Smooth muscle cell (in vitro differentiated cells): Measurements from ENCODE around the gene CRACR2A. TPM values are rescaled to one million over a fixed set of nuclear protein-coding genes. Genes with fewer than 3 reads are reported as not detected.

Experiments
- DNase-seq: peaks from one replicate; lab custom pipeline; 2025; ENCODE audit not compliant: unreplicated experiment; lab: John Stamatoyannopoulos, UW
- H2AFZ ChIP-seq: fragments of 200-600 bp; sonication (generic); 2 replicates; pipeline ENCODE4 v1.6.0; 2016; ENCODE audit warnings: antibody characterized with exemption, low read depth, mild to moderate bottlenecking
- H3F3A ChIP-seq: fragments of 200-600 bp; sonication (generic); 2 replicates; pipeline ENCODE4 v1.6.0; 2017; ENCODE audit warnings: antibody characterized with exemption, low read depth
- H3K27ac ChIP-seq: fragments of 200-600 bp; sonication (generic); 2 replicates; pipeline ENCODE4 v1.5.1; 2016; ENCODE audit warnings: low read depth, mild to moderate bottlenecking
- H3K27me3 ChIP-seq: fragments of 200-600 bp; sonication (generic); 2 replicates; pipeline ENCODE4 v1.6.1; 2016; ENCODE audit warnings: low read depth, mild to moderate bottlenecking
- H3K36me3 ChIP-seq: fragments of 200-600 bp; sonication (generic); 2 replicates; pipeline ENCODE4 v1.5.1; 2016; ENCODE audit warnings: low read depth
- H3K4me1 ChIP-seq: fragments of 200-600 bp; sonication (generic); 2 replicates; pipeline ENCODE4 v1.5.1; 2016; ENCODE audit warnings: low read depth
- H3K4me2 ChIP-seq: fragments of 200-600 bp; sonication (generic); 2 replicates; pipeline ENCODE4 v1.6.0; 2016; ENCODE audit warnings: mild to moderate bottlenecking
- H3K4me3 ChIP-seq: fragments of 200-600 bp; sonication (generic); 2 replicates; pipeline ENCODE4 v1.5.1; 2016; ENCODE audit warnings: mild to moderate bottlenecking
- H3K79me2 ChIP-seq: fragments of 200-600 bp; sonication (generic); 2 replicates; pipeline ENCODE4 v1.6.0; 2016; ENCODE audit warnings: low read depth, mild to moderate bottlenecking
- H3K9ac ChIP-seq: fragments of 200-600 bp; sonication (generic); 2 replicates; pipeline ENCODE4 v1.6.0; 2016; ENCODE audit warnings: low read depth
- H3K9me3 ChIP-seq: fragments of 200-600 bp; sonication (generic); replicated peaks from 2 replicates; pipeline ENCODE4 v1.5.1; 2016; ENCODE audit warnings: low read depth
- H4K20me1 ChIP-seq: fragments of 200-600 bp; sonication (generic); 2 replicates; pipeline ENCODE4 v1.6.0; 2016; ENCODE audit warnings: low read depth
- CTCF ChIP-seq: fragments of 200-600 bp; sonication (generic); IDR thresholded peaks from 2 replicates; pipeline ENCODE4 v1.5.1; 2017; ENCODE audit warnings: borderline replicate concordance, mild to moderate bottlenecking, antibody characterized with exemption; ENCODE audit not compliant: insufficient read depth, poor library complexity, severe bottlenecking
- WGBS: methylation state at CpG from one replicate; pipeline ENCODE4 v1.1.7; 2016; ENCODE audit warnings: low lambda C conversion rate; 5-methylcytosine and 5-hydroxymethylcytosine counted together
- polyA plus RNA-seq: library from polyadenylated mRNA; unstranded; fragments of >200 nt; fragmentation: Nextera tagmentation; extraction: Ambion mirVana; gene quantifications from 2 replicates; pipeline ENCODE4 v1.2.1, GENCODE V29; 2016
- total RNA-seq: library from RNA; depleted of rRNA; stranded (reverse); fragments of >200 nt; gene quantifications from 2 replicates; pipeline ENCODE4 v1.2.3, GENCODE V29; 2014

CRACR2A gene
- total and polyA plus RNA-seq, 2 experiments from 2014 or later: 0.99 to 1.3 TPM

GRCh38 chr12:3704512-3705353 is 48.2 kb downstream of the CRACR2A start:
- WGBS: 14% methylated on average over 4 of the region's 4 CpGs
- H3K27ac ChIP-seq: peak overlapping the region; percentile 35
- H4K20me1 ChIP-seq: no peaks in the 10 kb centered on the region
- H3F3A ChIP-seq: no peaks in the 10 kb centered on the region
- no peaks in the 10 kb centered on the region for H3K4me1 ChIP-seq
- H3K9ac ChIP-seq: no peak overlapping the region
- no peaks in the 10 kb centered on the region for H3K9me3 ChIP-seq
- peak overlapping the region; percentile 68 for H2AFZ ChIP-seq
- H3K4me3 ChIP-seq: no peak overlapping the region
- H3K79me2 ChIP-seq: no peaks in the 10 kb centered on the region
- no peak for DNase-seq
- peak overlapping the region; percentile 76 for H3K4me2 ChIP-seq
- peaks cover 3% of the 10 kb centered on the region for H3K27me3 ChIP-seq
- TF ChIP-seq CTCF: no peak
- no peaks in the 10 kb centered on the region for H3K36me3 ChIP-seq

GRCh38 chr12:3700861-3701260 is 52.0 kb downstream of the CRACR2A start:
- TF ChIP-seq CTCF: no peak
- no peak overlapping the region for H2AFZ ChIP-seq
- DNase-seq: no peak
- peaks cover 2% of the 10 kb centered on the region for H3K4me1 ChIP-seq
- no peaks in the 10 kb centered on the region for H3K9me3 ChIP-seq
- H3K4me2 ChIP-seq: no peak overlapping the region
- H3K27me3 ChIP-seq: no peaks in the 10 kb centered on the region
- H3K4me3 ChIP-seq: no peak overlapping the region
- no peaks in the 10 kb centered on the region for H3K79me2 ChIP-seq
- no peaks in the 10 kb centered on the region for H3K36me3 ChIP-seq
- H3F3A ChIP-seq: peaks cover 10% of the 10 kb centered on the region
- no peaks in the 10 kb centered on the region for H4K20me1 ChIP-seq
- no peak overlapping the region for H3K27ac ChIP-seq
- WGBS: 97% methylated on average over 1 of the region's 1 CpG
- H3K9ac ChIP-seq: no peak overlapping the region

- no peak for DNase-seq
- no peaks in the 10 kb centered on the region for H3K27me3 ChIP-seq
- H3K9ac ChIP-seq: no peak overlapping the region
- no peaks in the 10 kb centered on the region for H3K9me3 ChIP-seq
- peaks cover 10% of the 10 kb centered on the region for H3F3A ChIP-seq
- TF ChIP-seq CTCF: no peak
- 34% methylated on average over 7 of the region's 7 CpGs for WGBS
- H3K4me1 ChIP-seq: peaks cover 2% of the 10 kb centered on the region
- no peaks in the 10 kb centered on the region for H3K79me2 ChIP-seq
- H3K4me2 ChIP-seq: peak overlapping the region; percentile 72
- H2AFZ ChIP-seq: no peak overlapping the region
- H3K27ac ChIP-seq: peak overlapping the region; percentile 73
- no peaks in the 10 kb centered on the region for H3K36me3 ChIP-seq
- no peaks in the 10 kb centered on the region for H4K20me1 ChIP-seq
- no peak overlapping the region for H3K4me3 ChIP-seq
Measured at GRCh38 chr12:3698218-3698974, 54.5 kb downstream of the CRACR2A start.
